B cell (primary cell): ENCODE data around the gene ATP11B. TPM values are rescaled to one million over a fixed set of nuclear protein-coding genes. Genes with fewer than 3 reads are reported as not detected.

Experiments used
- ATAC-seq: fragments of 200-7000 bp; cut with Tn5 transposase; one replicate; pipeline ENCODE4 v1.10.0; 2021; ENCODE audit warnings: low read depth, mild to moderate bottlenecking, moderate number of reproducible peaks, moderate library complexity
- CTCF ChIA-PET: fragments of 350-600 bp; sonication (Branson Sonifier 250); formaldehyde crosslinking; loops from one replicate; lab custom pipeline; 2021; ENCODE audit warnings: antibody characterized with exemption, inconsistent platforms; lab: Charles Lee
- POLR2A ChIA-PET: fragments of 350-600 bp; sonication (Branson Sonifier 250); formaldehyde crosslinking; loops from one replicate; lab custom pipeline; 2021; ENCODE audit warnings: antibody characterized with exemption; lab: Charles Lee
- DNase-seq: peaks from one replicate; pipeline ENCODE4 v3.0.0; 2013
- H2AFZ ChIP-seq: 2 replicates; pipeline ENCODE4 v1.6.1; 2012; ENCODE audit warnings: mild to moderate bottlenecking, low read depth, low read length; ENCODE audit not compliant: insufficient read depth, poor library complexity, severe bottlenecking
- H3K27ac ChIP-seq, 2 donors: 1 replicate in 1 of 2; 2 replicates in 1 of 2; pipeline ENCODE4 v1.5.1; 2012 to 2013; ENCODE audit warnings: low read length in 2 of 2, mild to moderate bottlenecking in 2 of 2, moderate library complexity in 1 of 2
- H3K27me3 ChIP-seq, 4 experiments: fragments of 200-600 bp in 1 of 4; sonication (generic) in 1 of 4; replicated peaks in 1 of 4; 1 replicate in 2 of 4; 2 replicates in 2 of 4; pipeline versions ENCODE4 v1.6.1 to v1.7.0; 2013 to 2016; ENCODE audit warnings: low read length in 3 of 4, mild to moderate bottlenecking in 2 of 4, mixed read lengths in 1 of 4, moderate library complexity in 1 of 4; ENCODE audit not compliant: insufficient read depth in 4 of 4, control insufficient read depth in 3 of 4; ENCODE audit errors: control extremely low read depth in 1 of 4
- H3K36me3 ChIP-seq, 2 experiments: replicated peaks in 1 of 2; 1 replicate in 1 of 2; 2 replicates in 1 of 2; pipeline versions ENCODE4 v1.6.1 to v1.7.1; 2013; ENCODE audit warnings: low read length in 1 of 2; ENCODE audit not compliant: insufficient read depth in 2 of 2, control insufficient read depth in 1 of 2; ENCODE audit errors: control extremely low read depth in 1 of 2, extremely low read depth in 1 of 2
- H3K4me1 ChIP-seq, 2 donors: fragments of 200-600 bp in 1 of 2; sonication (generic) in 1 of 2; 1 replicate in 1 of 2; 2 replicates in 1 of 2; pipeline versions ENCODE4 v1.5.1 to v1.6.1; 2013 to 2017; ENCODE audit warnings: low read length in 2 of 2; ENCODE audit not compliant: control insufficient read depth in 2 of 2, insufficient read depth in 2 of 2
- H3K4me2 ChIP-seq: replicated peaks from 2 replicates; pipeline ENCODE3; 2012; ENCODE audit warnings: mild to moderate bottlenecking, low read depth, low read length; ENCODE audit not compliant: poor library complexity, severe bottlenecking
- H3K4me3 ChIP-seq, 5 experiments: fragments of 200-600 bp in 1 of 5; sonication (generic) in 1 of 5; 1 replicate in 3 of 5; 2 replicates in 2 of 5; pipeline versions ENCODE4 v1.5.1 to v1.7.0; 2011 to 2016; ENCODE audit warnings: low read length in 4 of 5, mild to moderate bottlenecking in 4 of 5, low read depth in 2 of 5, control low read depth in 1 of 5, moderate library complexity in 1 of 5; ENCODE audit not compliant: insufficient read depth in 1 of 5; ENCODE audit errors: control extremely low read depth in 1 of 5, extremely low read depth in 1 of 5
- H3K79me2 ChIP-seq: fragments of 200-600 bp; sonication (generic); one replicate; pipeline ENCODE4 v1.6.0; 2016; ENCODE audit warnings: low read length; ENCODE audit not compliant: control insufficient read depth, insufficient read depth
- H3K9ac ChIP-seq: fragments of 200-600 bp; sonication (generic); 2 replicates; pipeline ENCODE4 v1.6.1; 2017; ENCODE audit warnings: mild to moderate bottlenecking, low read length, moderate library complexity
- H3K9me3 ChIP-seq, 3 donors: one replicate each; pipeline versions ENCODE4 v1.6.1 to v1.7.1; 2013; ENCODE audit warnings: low read length in 2 of 3; ENCODE audit not compliant: control insufficient read depth in 2 of 3, insufficient read depth in 1 of 3; ENCODE audit errors: control extremely low read depth in 1 of 3
- H4K20me1 ChIP-seq: 2 replicates; pipeline ENCODE4 v1.6.0; 2012; ENCODE audit warnings: mild to moderate bottlenecking, low read length; ENCODE audit not compliant: insufficient read depth, control insufficient read depth, poor library complexity, severe bottlenecking
- H3K27ac Mint-ChIP-seq: one replicate; pipeline ENCODE4 v1.8.0; 2021; ENCODE audit warnings: mixed read lengths
- H3K27me3 Mint-ChIP-seq: one replicate; pipeline ENCODE4 v1.8.0; 2021; ENCODE audit warnings: mixed read lengths
- H3K4me1 Mint-ChIP-seq: one replicate; pipeline ENCODE4 v1.8.0; 2021; ENCODE audit warnings: mixed read lengths
- H3K4me3 Mint-ChIP-seq: one replicate; pipeline ENCODE4 v1.8.0; 2021; ENCODE audit warnings: mixed read lengths
- H3K9me3 Mint-ChIP-seq: one replicate; pipeline ENCODE4 v1.8.0; 2022; ENCODE audit warnings: mixed read lengths; ENCODE audit not compliant: insufficient read depth
- EZH2 ChIP-seq: IDR thresholded peaks from 2 replicates; pipeline ENCODE4 v1.6.1; 2012; ENCODE audit warnings: borderline replicate concordance, low read depth, mild to moderate bottlenecking, moderate library complexity, low read length; ENCODE audit not compliant: insufficient read depth, poor library complexity, severe bottlenecking
- WGBS: methylation state at CpG from one replicate; pipeline ENCODE4 v1.1.5; 2013; ENCODE audit warnings: missing lambda C conversion rate; ENCODE audit not compliant: insufficient coverage; 5-methylcytosine and 5-hydroxymethylcytosine counted together
- intact Hi-C: fragments of 100-400 bp; cut with micrococcal nuclease; formaldehyde crosslinking; loops from one replicate; pipeline ENCODE4 v1.10.0; 2022
- polyA plus RNA-seq: library from polyadenylated mRNA; depleted of rRNA; stranded (reverse); fragments of >200 nt; gene quantifications from 2 replicates; pipeline ENCODE4 v1.2.3, GENCODE V29; 2012
- total RNA-seq, 2 donors: library from RNA; stranded (reverse); fragments of 120-200 nt in 1 of 2; gene quantifications; 1 replicate in 1 of 2; 2 replicates in 1 of 2; pipeline versions ENCODE4 v1.2.3 to v1.2.4, GENCODE V29; 2013 to 2022
- TF ChIP-seq, protein P1 (sequence below): fragments of 200-600 bp; IDR thresholded peaks from one replicate; pipeline ENCODE4 v1.8.0; 2022; ENCODE audit warnings: antibody characterized with exemption, mild to moderate bottlenecking

Gene ATP11B
- total and polyA plus RNA-seq, 2 donors (not counting 1 experiment from before 2014, with no cell fraction given), result 14.0 to 81.9 TPM

DNA sequence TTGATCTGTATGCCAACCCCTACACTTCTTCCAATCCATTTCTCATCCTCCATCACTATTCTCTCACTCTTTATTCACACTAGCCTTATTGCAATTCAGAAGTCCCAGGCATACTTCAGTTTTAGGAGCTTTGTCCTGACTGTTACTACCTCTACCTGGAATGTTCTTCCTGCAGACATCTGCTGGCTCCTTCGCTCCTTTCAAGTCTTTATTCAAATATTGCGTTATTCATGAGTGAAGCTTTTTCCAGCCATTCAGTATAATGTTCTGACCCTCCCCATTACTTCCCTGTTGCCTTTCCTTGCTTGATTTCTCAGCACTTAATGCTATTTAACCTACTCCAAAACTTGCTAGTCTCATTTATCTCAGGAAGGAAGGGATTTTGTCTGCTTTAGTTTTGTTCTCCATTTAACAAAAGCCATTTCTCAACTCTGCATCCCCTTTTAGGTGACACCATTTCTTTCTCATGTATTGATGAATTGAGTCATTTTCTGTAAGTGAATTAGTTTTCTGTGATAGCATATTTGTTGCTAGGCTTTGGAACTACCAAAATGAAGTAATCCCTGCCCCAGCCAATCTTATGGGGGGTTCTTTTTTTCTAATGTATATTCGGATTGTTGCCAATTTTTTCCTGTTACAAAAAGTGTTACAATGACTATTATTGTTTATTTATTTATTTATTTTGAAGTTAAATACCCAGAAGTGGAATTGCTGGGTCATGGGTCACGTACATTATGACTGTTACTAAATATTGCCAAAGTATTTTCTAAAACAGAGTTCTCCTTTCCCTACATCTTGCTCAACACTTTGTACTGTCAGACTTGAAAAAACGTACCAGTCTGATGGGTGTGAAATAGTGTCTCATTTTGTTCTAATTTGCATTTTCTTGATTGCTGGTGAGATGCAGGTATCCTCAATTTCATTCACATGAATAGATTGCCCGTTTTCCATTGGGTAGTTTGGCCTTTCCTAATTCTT lies 9.4 kb downstream of the ATP11B start:
- H3K4me3 Mint-ChIP-seq, result no peak overlapping the region
- no peak overlapping the region for H3K27ac ChIP-seq
- 92% methylated on average over 2 of the region's 6 CpGs for WGBS
- H3K4me3 ChIP-seq, result no peak overlapping the region
- no peak for ATAC-seq
- POLR2A ChIA-PET, result no interaction called here
- H3K27me3 Mint-ChIP-seq, result no peaks in the 10 kb centered on the region
- TF ChIP-seq, protein P1, sequence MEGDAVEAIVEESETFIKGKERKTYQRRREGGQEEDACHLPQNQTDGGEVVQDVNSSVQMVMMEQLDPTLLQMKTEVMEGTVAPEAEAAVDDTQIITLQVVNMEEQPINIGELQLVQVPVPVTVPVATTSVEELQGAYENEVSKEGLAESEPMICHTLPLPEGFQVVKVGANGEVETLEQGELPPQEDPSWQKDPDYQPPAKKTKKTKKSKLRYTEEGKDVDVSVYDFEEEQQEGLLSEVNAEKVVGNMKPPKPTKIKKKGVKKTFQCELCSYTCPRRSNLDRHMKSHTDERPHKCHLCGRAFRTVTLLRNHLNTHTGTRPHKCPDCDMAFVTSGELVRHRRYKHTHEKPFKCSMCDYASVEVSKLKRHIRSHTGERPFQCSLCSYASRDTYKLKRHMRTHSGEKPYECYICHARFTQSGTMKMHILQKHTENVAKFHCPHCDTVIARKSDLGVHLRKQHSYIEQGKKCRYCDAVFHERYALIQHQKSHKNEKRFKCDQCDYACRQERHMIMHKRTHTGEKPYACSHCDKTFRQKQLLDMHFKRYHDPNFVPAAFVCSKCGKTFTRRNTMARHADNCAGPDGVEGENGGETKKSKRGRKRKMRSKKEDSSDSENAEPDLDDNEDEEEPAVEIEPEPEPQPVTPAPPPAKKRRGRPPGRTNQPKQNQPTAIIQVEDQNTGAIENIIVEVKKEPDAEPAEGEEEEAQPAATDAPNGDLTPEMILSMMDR, result no peak
- no peak for TF ChIP-seq EZH2
- H3K9me3 Mint-ChIP-seq, result no peaks in the 10 kb centered on the region
- DNase-seq, result no peak
- no peak overlapping the region for H3K9ac ChIP-seq
- H2AFZ ChIP-seq, result no peak overlapping the region
- no peak overlapping the region for H3K27ac Mint-ChIP-seq
- H3K4me1 Mint-ChIP-seq, result peaks cover 36% of the 10 kb centered on the region
- H3K4me2 ChIP-seq, result no peak overlapping the region
- peaks cover 95% of the 10 kb centered on the region for H3K79me2 ChIP-seq
- CTCF ChIA-PET, result no interaction called here
- peaks cover 0 to 2% of the 10 kb centered on the region in 2 experiments for H3K36me3 ChIP-seq
- H4K20me1 ChIP-seq, result peaks cover 71% of the 10 kb centered on the region
- H3K27me3 ChIP-seq, result no peaks in the 10 kb centered on the region
- H3K9me3 ChIP-seq, result no peaks in the 10 kb centered on the region
- H3K4me1 ChIP-seq, result peaks cover 0 to 10% of the 10 kb centered on the region in 2 donors
- intact Hi-C loops, result no loop called here

DNA sequence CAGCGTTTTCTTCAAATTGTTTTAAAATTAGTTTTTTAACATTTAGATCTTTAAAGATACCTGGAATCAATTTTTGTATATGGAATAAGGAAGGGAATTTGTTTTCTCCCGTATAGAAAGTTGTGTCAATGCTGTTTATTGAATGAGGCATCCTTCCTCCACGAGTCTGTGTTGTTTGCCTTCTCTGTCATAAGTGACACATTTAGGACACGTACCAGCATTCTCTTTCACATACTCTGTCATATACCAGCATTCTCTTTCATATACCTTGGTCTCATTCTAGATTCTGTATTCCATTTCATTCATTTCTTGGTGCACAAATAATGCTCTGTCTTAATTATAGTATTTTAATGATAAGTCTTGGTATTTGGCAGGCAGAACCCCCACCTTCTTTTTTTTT lies 10.3 kb downstream of the ATP11B start:
- no peak for ATAC-seq
- no peaks in the 10 kb centered on the region for H3K36me3 ChIP-seq
- CTCF ChIA-PET, result no interaction called here
- peaks cover 0 to 7% of the 10 kb centered on the region in 2 donors for H3K4me1 ChIP-seq
- no peak overlapping the region for H3K27ac ChIP-seq
- no peak overlapping the region for H3K4me2 ChIP-seq
- Mint-ChIP-seq H3K4me3 (no peak overlapping the region), H3K9me3 (no peaks in the 10 kb centered on the region), H3K27me3 (no peaks in the 10 kb centered on the region), H3K4me1 (peaks cover 32% of the 10 kb centered on the region), H3K27ac (no peak overlapping the region)
- H3K79me2 ChIP-seq, result peaks cover 95% of the 10 kb centered on the region
- intact Hi-C loops, result no loop called here
- no peak overlapping the region for H2AFZ ChIP-seq
- H3K9ac ChIP-seq, result no peak overlapping the region
- TF ChIP-seq EZH2, result no peak
- TF ChIP-seq, protein P1, result no peak
- no peak overlapping the region for H3K4me3 ChIP-seq
- H3K9me3 ChIP-seq, result no peaks in the 10 kb centered on the region
- no peaks in the 10 kb centered on the region for H3K27me3 ChIP-seq
- H4K20me1 ChIP-seq, result peaks cover 70% of the 10 kb centered on the region
- WGBS, result no CpG with 5 or more reads among the region's 4 CpGs
- POLR2A ChIA-PET, result no interaction called here
- DNase-seq, result no peak
